GM12878 (cell line): ENCODE results near the gene THSD4. TPM values are rescaled to one million over a fixed set of nuclear protein-coding genes. Genes with fewer than 3 reads are reported as not detected.

Experiments
- ATAC-seq: fragments of 200-7000 bp; cut with Tn5 transposase; 3 replicates; pipeline ENCODE4 v1.9.1; 2020; ENCODE audit warnings: mild to moderate bottlenecking, moderate library complexity
- BruUV-seq: library from RNA; stranded (reverse); fragments of 400-500 nt; replicated peaks from 2 replicates; lab custom pipeline; 2021; lab: Mats Ljungman, UMichigan
- CTCF ChIA-PET: fragments of 300-600 bp; sonication (Branson Sonifier 250); formaldehyde crosslinking; extraction: SDS; loops from one replicate; lab custom pipeline; 2021; ENCODE audit warnings: inconsistent platforms; lab: Yijun Ruan, JAX
- POLR2A ChIA-PET: fragments of 350-600 bp; formaldehyde crosslinking; extraction: SDS; loops from one replicate; lab custom pipeline; 2021; ENCODE audit warnings: inconsistent platforms; lab: Charles Lee
- RAD21 ChIA-PET: fragments of 300-600 bp; sonication (Branson Sonifier 250); formaldehyde crosslinking; loops from one replicate; lab custom pipeline; 2023; ENCODE audit warnings: antibody characterized with exemption; ENCODE audit not compliant: unreplicated experiment; lab: Charles Lee
- SMC1A ChIA-PET: fragments of 300-600 bp; sonication (Branson Sonifier 250); formaldehyde crosslinking; loops from one replicate; lab custom pipeline; 2023; ENCODE audit not compliant: unreplicated experiment, uncharacterized antibody; lab: Charles Lee
- DNase-seq: peaks from one replicate; pipeline ENCODE4 v3.0.0-alpha.2; 2011; ENCODE audit warnings: low read depth, low spot score
- FAIRE-seq: peaks from 3 replicates; lab custom pipeline; 2011; peaks lifted over from hg19 to GRCh38; lab: Jason Lieb, UNC
- H2AFZ ChIP-seq: 2 replicates; pipeline ENCODE4 v1.6.0; 2011; ENCODE audit warnings: low read depth, low read length, control low read depth; ENCODE audit not compliant: control insufficient read depth
- H3K27ac ChIP-seq: 2 replicates; pipeline ENCODE4 v1.5.1; 2011; ENCODE audit warnings: control low read depth; ENCODE audit not compliant: control insufficient read depth, insufficient read depth
- H3K27me3 ChIP-seq, 2 experiments: replicated peaks in 1 of 2; 2 replicates each; pipeline versions ENCODE4 v1.6.0 to v1.6.1; 2011; ENCODE audit warnings: low read length in 1 of 2; ENCODE audit not compliant: control insufficient read depth in 2 of 2, insufficient read depth in 2 of 2
- H3K36me3 ChIP-seq, 2 experiments: 2 replicates each; pipeline ENCODE4 v1.5.1; 2011; ENCODE audit warnings: low read length in 1 of 2; ENCODE audit not compliant: control insufficient read depth in 2 of 2, insufficient read depth in 2 of 2
- H3K4me1 ChIP-seq: 2 replicates; pipeline ENCODE4 v1.6.1; 2011; ENCODE audit warnings: mild to moderate bottlenecking, low read length, moderate library complexity, mixed read lengths; ENCODE audit not compliant: control insufficient read depth, insufficient read depth
- H3K4me2 ChIP-seq: 2 replicates; pipeline ENCODE4 v1.6.0; 2011; ENCODE audit warnings: control low read depth; ENCODE audit not compliant: control insufficient read depth, insufficient read depth
- H3K4me3 ChIP-seq: fragments of 200-600 bp; sonication (generic); 2 replicates; pipeline ENCODE4 v1.5.1; 2016
- H3K79me2 ChIP-seq: 2 replicates; pipeline ENCODE4 v1.6.0; 2011; ENCODE audit warnings: low read length; ENCODE audit not compliant: control insufficient read depth, insufficient read depth
- H3K9ac ChIP-seq: 2 replicates; pipeline ENCODE4 v1.8.0; 2011; ENCODE audit warnings: low read length, control low read depth, mixed read lengths; ENCODE audit not compliant: control insufficient read depth, insufficient read depth
- H3K9me3 ChIP-seq: replicated peaks from 3 replicates; pipeline ENCODE4 v1.5.1; 2011; ENCODE audit warnings: mild to moderate bottlenecking, low read length; ENCODE audit not compliant: control insufficient read depth, insufficient read depth
- H4K20me1 ChIP-seq: 2 replicates; pipeline ENCODE4 v1.6.0; 2011; ENCODE audit not compliant: control insufficient read depth, insufficient read depth
- ASH2L ChIP-seq: fragments of 300-600, 200-600 bp; sonication (generic); IDR thresholded peaks from 2 replicates; pipeline ENCODE4 v1.6.1; 2017; ENCODE audit warnings: low read depth, mild to moderate bottlenecking, borderline replicate concordance
- CREB1 ChIP-seq: IDR thresholded peaks from 2 replicates; pipeline ENCODE4 v1.6.1; 2012; ENCODE audit warnings: low read depth, mild to moderate bottlenecking, inconsistent platforms
- FOXK2 ChIP-seq: fragments of 450-650 bp; IDR thresholded peaks from 2 replicates; pipeline ENCODE4 v1.6.1; 2017; ENCODE audit warnings: mild to moderate bottlenecking, moderate library complexity
- IRF5 ChIP-seq: fragments of 450-650 bp; IDR thresholded peaks from 2 replicates; pipeline ENCODE4 v1.6.1; 2017; ENCODE audit warnings: borderline replicate concordance
- MTA3 ChIP-seq: IDR thresholded peaks from 2 replicates; pipeline ENCODE4 v1.6.1; 2012; ENCODE audit warnings: low read length, inconsistent platforms, borderline replicate concordance
- PML ChIP-seq: IDR thresholded peaks from 2 replicates; pipeline ENCODE4 v1.6.1; 2012; ENCODE audit warnings: low read length, inconsistent platforms
- RFX5 ChIP-seq: IDR thresholded peaks from 2 replicates; pipeline ENCODE4 v1.6.1; 2011; ENCODE audit warnings: low read depth, low read length, improper control_type of control experiment
- SPI1 ChIP-seq: IDR thresholded peaks from 2 replicates; pipeline ENCODE4 v1.6.1; 2011; ENCODE audit warnings: low read depth, mild to moderate bottlenecking, low read length, moderate library complexity, borderline replicate concordance; ENCODE audit not compliant: insufficient read depth
- ZNF274 ChIP-seq: IDR thresholded peaks from one replicate; pipeline ENCODE4 v1.8.0; 2011; ENCODE audit not compliant: insufficient read length, insufficient read depth
- ZSCAN29 ChIP-seq: fragments of 450-650 bp; IDR thresholded peaks from 2 replicates; pipeline ENCODE4 v1.6.1; 2017; ENCODE audit warnings: mild to moderate bottlenecking, moderate library complexity
- WGBS: methylation state at CpG from one replicate; pipeline ENCODE4 v1.1.6; 2016; ENCODE audit warnings: low lambda C conversion rate; ENCODE audit not compliant: insufficient replicate concordance, insufficient coverage; ENCODE audit errors: missing lambda C conversion rate; 5-methylcytosine and 5-hydroxymethylcytosine counted together
- in situ Hi-C: fragments of 300-500 bp; cut with MboI; formaldehyde crosslinking; loops from 9 replicates; pipeline ENCODE4 v1.14.3; 2018; ENCODE audit warnings: mixed read lengths
- intact Hi-C: fragments of 100-400 bp; cut with micrococcal nuclease; formaldehyde crosslinking; loops from one replicate; pipeline ENCODE4 v1.14.2; 2022; ENCODE audit not compliant: unreplicated experiment
- polyA plus RNA-seq, 11 experiments: library from polyadenylated mRNA; depleted of rRNA in 4 of 11; unstranded in 6 of 11; stranded (reverse) in 5 of 11; fragments of >200 nt; fragmentation: Nextera tagmentation in 4 of 11; fragmentation: Illumina TruSeq in 1 of 11; extraction: Ambion mirVana in 4 of 11; extraction: Trizol in 1 of 11; gene quantifications; 1 replicate in 1 of 11; 2 replicates in 10 of 11; pipeline versions ENCODE4 v1.2.1 to v1.2.3, GENCODE V29; 2011 to 2016; ENCODE audit warnings: inconsistent platforms in 2 of 11, missing spikeins in 2 of 11, low read depth in 1 of 11
- total RNA-seq, 4 experiments: library from RNA; depleted of rRNA in 3 of 4; stranded (reverse); fragments of >200 nt in 3 of 4; fragmentation: Illumina TruSeq in 1 of 4; extraction: Trizol in 1 of 4; gene quantifications; 2 replicates each; pipeline versions ENCODE4 v1.2.1 to v1.2.3, GENCODE V29; 2013 to 2021
- TF ChIP-seq, protein P1 (sequence below): fragments of 450-650 bp; IDR thresholded peaks from 2 replicates; pipeline ENCODE4 v1.6.1; 2014; ENCODE audit warnings: mild to moderate bottlenecking

THSD4 gene
- total and polyA plus RNA-seq, 10 of the 15 experiments (the other 5 are each of a cell fraction or from before 2014, with no cell fraction given), result 0.04 to 0.13 (median 0.05) TPM; not detected in 7

- ChIA-PET CTCF (no interaction called here), RAD21 (no interaction called here), POLR2A (no interaction called here), SMC1A (no interaction called here)
- BruUV-seq, result no TSS peak
- H3K4me3 ChIP-seq, result no peak overlapping the region
- no peak overlapping the region for H2AFZ ChIP-seq
- no peak overlapping the region for H3K9ac ChIP-seq
- no peaks in the 10 kb centered on the region for H4K20me1 ChIP-seq
- H3K4me2 ChIP-seq, result no peak overlapping the region
- in situ Hi-C loops (no loop called here), intact Hi-C loops (no loop called here)
- WGBS, result 24% methylated on average over 6 of the region's 6 CpGs
- ATAC-seq (no peak), DNase-seq (no peak), FAIRE-seq (no peak)
- no peaks in the 10 kb centered on the region; a peak in 2 of 4 replicates for H3K27me3 ChIP-seq
- no peaks in the 10 kb centered on the region for H3K9me3 ChIP-seq
- no peaks in the 10 kb centered on the region for H3K4me1 ChIP-seq
- H3K36me3 ChIP-seq, result no peaks in the 10 kb centered on the region
- TF ChIP-seq ZNF274 (no peak), CREB1 (no peak), PML (no peak), RFX5 (no peak), SPI1 (no peak), IRF5 (no peak), ASH2L (no peak), FOXK2 (no peak), MTA3 (no peak), ZSCAN29 (no peak)
- TF ChIP-seq, protein P1, sequence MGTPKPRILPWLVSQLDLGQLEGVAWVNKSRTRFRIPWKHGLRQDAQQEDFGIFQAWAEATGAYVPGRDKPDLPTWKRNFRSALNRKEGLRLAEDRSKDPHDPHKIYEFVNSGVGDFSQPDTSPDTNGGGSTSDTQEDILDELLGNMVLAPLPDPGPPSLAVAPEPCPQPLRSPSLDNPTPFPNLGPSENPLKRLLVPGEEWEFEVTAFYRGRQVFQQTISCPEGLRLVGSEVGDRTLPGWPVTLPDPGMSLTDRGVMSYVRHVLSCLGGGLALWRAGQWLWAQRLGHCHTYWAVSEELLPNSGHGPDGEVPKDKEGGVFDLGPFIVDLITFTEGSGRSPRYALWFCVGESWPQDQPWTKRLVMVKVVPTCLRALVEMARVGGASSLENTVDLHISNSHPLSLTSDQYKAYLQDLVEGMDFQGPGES, result no peak
- no peaks in the 10 kb centered on the region for H3K79me2 ChIP-seq
- no peak overlapping the region for H3K27ac ChIP-seq
Measured at GRCh38 chr15:71595846-71596553, 480.7 kb downstream of the THSD4 start.
